ENCODE measurements around the gene RBM47. TPM values are rescaled to one million over a fixed set of nuclear protein-coding genes. Genes with fewer than 3 reads are reported as not detected.

RBM47 gene
- total and polyA plus RNA-seq, 2 donors (not counting 1 experiment from before 2014, with no cell fraction given), result 5.6 to 12.9 TPM

DNA sequence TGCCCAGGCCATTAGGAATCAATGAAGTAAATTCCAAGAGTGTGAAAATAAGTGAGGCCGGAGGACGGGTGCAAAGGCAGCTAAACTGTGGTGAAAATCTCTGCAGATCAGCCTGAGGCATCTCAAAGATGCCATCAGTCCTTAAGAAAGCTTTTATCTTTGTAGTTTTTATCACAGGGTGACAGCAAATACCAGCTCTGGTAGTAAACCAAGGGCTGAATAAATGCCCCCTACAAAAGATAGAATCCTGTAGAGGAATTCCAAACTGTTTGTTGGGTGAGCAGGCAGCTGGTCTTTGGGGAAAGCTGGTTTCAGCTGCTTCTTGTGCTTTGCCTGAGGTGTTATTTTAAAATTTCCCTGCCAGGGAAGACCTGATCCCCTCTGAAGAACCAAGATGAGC, 21.6 kb upstream of the RBM47 start:
- no peak overlapping the region for H2AFZ ChIP-seq (ENCODE audit: insufficient read depth, low read depth, low read length, poor library complexity, severe bottlenecking)
- ATAC-seq (ENCODE audit: low read depth) (no peak), DNase-seq (no peak)
- Mint-ChIP-seq H3K27me3 (no peaks in the 10 kb centered on the region), H3K27ac (no peak overlapping the region), H3K4me3 (no peak overlapping the region), H3K9me3 (ENCODE audit: insufficient read depth) (no peaks in the 10 kb centered on the region), H3K4me1 (peaks cover 5% of the 10 kb centered on the region)
- ChIA-PET CTCF (no interaction called here), POLR2A (no interaction called here)
- no peaks in the 10 kb centered on the region for H3K9me3 ChIP-seq (ENCODE audit: control extremely low read depth in 1 of 3, control insufficient read depth in 2 of 3, insufficient read depth in 1 of 3, low read length in 2 of 3)
- H3K36me3 ChIP-seq (replicated peaks in 1 of 2; ENCODE audit: control extremely low read depth in 1 of 2, control insufficient read depth in 1 of 2, extremely low read depth in 1 of 2, insufficient read depth in 2 of 2, low read length in 1 of 2), result no peaks in the 10 kb centered on the region
- peaks cover 4 to 9% of the 10 kb centered on the region in 2 donors for H3K4me1 ChIP-seq (ENCODE audit: control insufficient read depth in 2 of 2, insufficient read depth in 2 of 2, low read length in 2 of 2)
- intact Hi-C loops (cut with micrococcal nuclease), result no loop called here
- H3K4me3 ChIP-seq (ENCODE audit: control extremely low read depth in 1 of 5, extremely low read depth in 1 of 5, insufficient read depth in 1 of 5, low read depth in 2 of 5, low read length in 4 of 5), result no peak overlapping the region
- no peak overlapping the region for H3K9ac ChIP-seq (ENCODE audit: low read length)
- 93% methylated on average over 2 of the region's 2 CpGs for WGBS (ENCODE audit: insufficient coverage)
- no peak overlapping the region for H3K27ac ChIP-seq (ENCODE audit: low read length in 2 of 2)
- H3K27me3 ChIP-seq (replicated peaks in 1 of 4; ENCODE audit: control extremely low read depth in 1 of 4, control insufficient read depth in 3 of 4, insufficient read depth in 4 of 4, low read length in 3 of 4), result no peaks in the 10 kb centered on the region
- TF ChIP-seq CTCF (IDR thresholded peaks at IDR 0.05), result no peak
- no peak for TF ChIP-seq EZH2 (IDR thresholded peaks at IDR 0.05; ENCODE audit: borderline replicate concordance, insufficient read depth, low read depth, low read length, poor library complexity, severe bottlenecking)
- no peaks in the 10 kb centered on the region for H3K79me2 ChIP-seq (ENCODE audit: control insufficient read depth, insufficient read depth, low read length)
- H4K20me1 ChIP-seq (ENCODE audit: control insufficient read depth, insufficient read depth, low read length, poor library complexity, severe bottlenecking), result no peaks in the 10 kb centered on the region
- H3K4me2 ChIP-seq (replicated peaks; ENCODE audit: low read depth, low read length, poor library complexity, severe bottlenecking), result no peak overlapping the region

DNA sequence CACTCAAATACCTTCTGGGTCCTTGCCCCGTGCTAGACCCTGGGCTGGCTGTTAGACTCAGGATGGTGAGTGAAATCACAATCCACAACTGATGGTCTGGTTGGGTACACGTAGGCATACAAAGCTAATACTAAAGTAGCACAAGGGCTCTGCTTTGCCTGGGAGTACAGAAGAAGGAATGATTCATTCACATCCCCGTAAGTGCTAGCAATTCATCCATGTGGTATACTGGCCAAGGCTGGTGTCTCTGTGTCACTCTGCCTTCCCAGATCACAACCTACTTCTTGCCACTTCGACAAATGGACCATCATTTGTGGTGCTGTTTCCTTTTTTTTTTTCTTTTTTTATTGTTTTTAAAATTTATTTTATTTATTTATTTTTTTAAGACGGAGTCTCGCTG, 19.7 kb upstream of the RBM47 start:
- no peak for TF ChIP-seq EZH2 (IDR thresholded peaks at IDR 0.05; ENCODE audit: borderline replicate concordance, insufficient read depth, low read depth, low read length, poor library complexity, severe bottlenecking)
- no peak for TF ChIP-seq CTCF (IDR thresholded peaks at IDR 0.05)
- Histone ChIP-seq H4K20me1 (ENCODE audit: control insufficient read depth, insufficient read depth, low read length, poor library complexity, severe bottlenecking) (no peaks in the 10 kb centered on the region), H3K4me2 (replicated peaks; ENCODE audit: low read depth, low read length, poor library complexity, severe bottlenecking) (no peak overlapping the region), H3K4me1 (ENCODE audit: control insufficient read depth in 2 of 2, insufficient read depth in 2 of 2, low read length in 2 of 2) (no peaks in the 10 kb centered on the region), H3K27me3 (replicated peaks in 1 of 4; ENCODE audit: control extremely low read depth in 1 of 4, control insufficient read depth in 3 of 4, insufficient read depth in 4 of 4, low read length in 3 of 4) (no peaks in the 10 kb centered on the region), H3K9ac (ENCODE audit: low read length) (no peak overlapping the region), H3K4me3 (ENCODE audit: control extremely low read depth in 1 of 5, extremely low read depth in 1 of 5, insufficient read depth in 1 of 5, low read depth in 2 of 5, low read length in 4 of 5) (no peak overlapping the region), H2AFZ (ENCODE audit: insufficient read depth, low read depth, low read length, poor library complexity, severe bottlenecking) (no peak overlapping the region), H3K79me2 (ENCODE audit: control insufficient read depth, insufficient read depth, low read length) (no peaks in the 10 kb centered on the region), H3K27ac (ENCODE audit: low read length in 2 of 2) (no peak overlapping the region), H3K9me3 (ENCODE audit: control extremely low read depth in 1 of 3, control insufficient read depth in 2 of 3, insufficient read depth in 1 of 3, low read length in 2 of 3) (no peaks in the 10 kb centered on the region), H3K36me3 (replicated peaks in 1 of 2; ENCODE audit: control extremely low read depth in 1 of 2, control insufficient read depth in 1 of 2, extremely low read depth in 1 of 2, insufficient read depth in 2 of 2, low read length in 1 of 2) (no peaks in the 10 kb centered on the region)
- WGBS (ENCODE audit: insufficient coverage), result 100% methylated on average over 2 of the region's 6 CpGs
- DNase-seq (no peak), ATAC-seq (ENCODE audit: low read depth) (no peak)
- intact Hi-C loops (cut with micrococcal nuclease), result no loop called here
- H3K27me3 Mint-ChIP-seq, result no peaks in the 10 kb centered on the region
- H3K9me3 Mint-ChIP-seq (ENCODE audit: insufficient read depth), result no peaks in the 10 kb centered on the region
- H3K27ac Mint-ChIP-seq, result no peak overlapping the region
- POLR2A ChIA-PET, result no interaction called here
- no peak overlapping the region for H3K4me3 Mint-ChIP-seq
- CTCF ChIA-PET, result no interaction called here
- H3K4me1 Mint-ChIP-seq, result no peaks in the 10 kb centered on the region

All from B cell (primary cell).